HAP-1 (cell line): ENCODE data around the gene FXR2.
"Not testable (repeated sequence)": the region's sequence is repeated elsewhere in the genome, so short reads cannot be mapped to it uniquely, and the experiment has no call there.

Source experiments
- DNase-seq, 2 experiments: peaks; one replicate each; pipeline ENCODE4 v3.0.0-alpha.2; 2016 to 2020; ENCODE audit warnings: low spot score in 2 of 2
- H3K27me3 ChIP-seq: fragments of 250-450 bp; sonication (Bioruptor Pico); 2 replicates; pipeline ENCODE4 v1.5.1; 2020; ENCODE audit warnings: low read depth, mild to moderate bottlenecking, moderate library complexity
- H3K36me3 ChIP-seq: fragments of 250-450 bp; sonication (Bioruptor Pico); replicated peaks from 2 replicates; pipeline ENCODE4 v1.5.1; 2020; ENCODE audit warnings: mild to moderate bottlenecking
- H3K4me1 ChIP-seq: fragments of 250-450 bp; sonication (Bioruptor Pico); 2 replicates; pipeline ENCODE4 v1.5.1; 2020; ENCODE audit warnings: mild to moderate bottlenecking
- H3K4me3 ChIP-seq: fragments of 250-450 bp; sonication (Bioruptor Pico); 2 replicates; pipeline ENCODE4 v1.5.1; 2020; ENCODE audit warnings: mild to moderate bottlenecking, moderate library complexity
- H3K9me3 ChIP-seq: fragments of 250-450 bp; sonication (Bioruptor Pico); 2 replicates; pipeline ENCODE4 v1.5.1; 2020; ENCODE audit warnings: mild to moderate bottlenecking, moderate library complexity
- in situ Hi-C: fragments of 300-500 bp; cut with MboI; formaldehyde crosslinking; loops from 3 replicates; pipeline ENCODE4 v1.14.3; 2020; ENCODE audit warnings: low sequenced_read_pairs, inconsistent platforms, mixed read lengths

FXR2 gene

DNA sequence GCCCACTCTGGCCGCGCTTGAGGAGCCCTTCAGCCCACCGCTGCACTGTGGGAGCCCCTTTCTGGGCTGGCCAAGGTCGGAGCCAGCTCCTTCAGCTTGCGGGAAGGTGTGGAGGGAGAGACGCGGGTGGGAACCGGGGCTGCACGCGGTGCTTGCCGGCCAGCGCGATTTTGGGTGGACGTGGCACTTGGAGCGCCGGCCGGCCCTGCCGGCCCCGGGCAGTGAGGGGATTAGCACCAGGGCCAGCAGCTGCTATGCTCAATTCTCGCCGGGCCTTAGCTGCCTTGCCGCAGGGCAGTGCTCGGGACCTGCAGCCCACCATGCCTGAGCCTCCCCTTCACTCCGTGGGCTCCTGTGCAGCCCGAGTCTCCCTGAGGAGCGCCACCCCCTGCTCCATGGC, 26.1 kb upstream of the FXR2 start:
- H3K9me3 ChIP-seq, result no peaks in the 10 kb centered on the region
- no peak overlapping the region for H3K4me3 ChIP-seq
- DNase-seq, result no peak
- H3K27me3 ChIP-seq, result no peaks in the 10 kb centered on the region
- no peaks in the 10 kb centered on the region for H3K4me1 ChIP-seq
- in situ Hi-C loops, result no loop called here
- H3K36me3 ChIP-seq, result no peaks in the 10 kb centered on the region

DNA sequence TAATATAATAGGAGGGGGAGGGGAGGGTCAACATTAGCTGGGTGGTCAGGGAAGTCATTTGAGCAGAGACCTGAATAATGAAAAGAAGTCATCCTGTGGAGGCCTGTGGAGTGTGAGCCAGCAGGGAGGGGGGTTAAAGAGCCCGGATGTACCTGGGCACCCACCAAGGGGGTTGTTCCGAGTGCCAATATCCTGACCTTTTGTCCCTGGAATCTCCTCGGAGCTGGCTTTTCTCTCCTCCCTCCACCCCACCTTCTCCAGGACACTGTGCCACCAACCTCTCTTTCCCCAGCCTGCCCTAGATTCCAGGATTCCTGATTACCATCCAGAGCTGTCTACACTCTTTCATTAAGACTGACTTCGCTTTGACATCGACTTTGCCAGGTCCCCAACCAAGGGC, 21.5 kb upstream of the FXR2 start:
- DNase-seq, result no peak
- in situ Hi-C loops, result no loop called here

DNA sequence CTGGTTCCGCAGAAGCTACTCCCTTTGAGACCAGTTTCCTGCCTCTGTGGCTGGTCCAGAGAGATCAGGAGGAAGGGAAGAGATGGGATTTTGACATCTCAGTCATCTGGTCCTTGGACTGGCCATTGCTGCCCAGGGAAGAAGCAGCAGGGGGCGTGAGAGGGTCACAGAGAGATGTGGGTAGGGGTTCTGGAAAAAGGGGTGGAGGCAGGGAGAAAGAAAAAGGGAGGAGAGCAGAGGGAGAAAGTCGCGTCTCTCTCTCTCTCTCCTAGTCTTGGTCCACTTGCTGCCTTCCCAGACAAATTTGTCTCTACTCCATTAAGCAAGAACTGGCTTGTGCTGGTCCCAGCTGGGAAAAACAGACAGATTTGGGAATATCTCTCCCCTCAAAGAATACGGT, 19.7 kb upstream of the FXR2 start:
- H3K4me3 ChIP-seq, result no peak overlapping the region
- no peaks in the 10 kb centered on the region for H3K36me3 ChIP-seq
- H3K27me3 ChIP-seq, result no peaks in the 10 kb centered on the region
- peaks cover 4% of the 10 kb centered on the region; the same call in 1 of the 2 replicates for H3K4me1 ChIP-seq
- DNase-seq, result peak; percentile 59 to 91
- no peaks in the 10 kb centered on the region for H3K9me3 ChIP-seq
- in situ Hi-C loops, result no loop called here

More for the DNA sequence above, 21.5 kb upstream of the FXR2 start:
- no peak overlapping the region for H3K4me3 ChIP-seq
- H3K9me3 ChIP-seq, result no peaks in the 10 kb centered on the region
- no peaks in the 10 kb centered on the region for H3K27me3 ChIP-seq
- H3K4me1 ChIP-seq, result peaks cover 4% of the 10 kb centered on the region; the same call in 1 of the 2 replicates
- no peaks in the 10 kb centered on the region for H3K36me3 ChIP-seq

DNA sequence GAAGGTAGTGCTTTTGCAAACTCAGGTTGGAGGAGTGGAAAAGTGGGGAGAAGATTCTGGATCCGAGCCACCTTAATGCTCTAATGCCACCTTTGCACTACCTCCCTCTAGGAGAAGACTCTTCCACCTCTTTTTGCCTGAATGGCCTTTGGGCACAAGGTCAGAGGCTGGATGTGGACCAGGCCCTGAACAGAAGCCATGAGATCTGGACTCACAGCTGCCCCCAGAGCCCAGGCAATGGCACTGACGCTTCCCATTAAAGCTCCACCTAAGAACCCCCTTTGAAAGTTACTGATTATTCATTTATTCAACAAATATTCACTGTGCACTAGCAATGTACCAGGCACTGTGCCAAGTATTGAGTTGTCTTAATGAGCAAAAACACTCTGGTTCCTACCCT, 18.4 kb upstream of the FXR2 start:
- no peaks in the 10 kb centered on the region for H3K36me3 ChIP-seq
- peaks cover 4% of the 10 kb centered on the region for H3K4me1 ChIP-seq
- H3K9me3 ChIP-seq, result no peaks in the 10 kb centered on the region
- DNase-seq, result no peak
- in situ Hi-C loops, result no loop called here
- no peak overlapping the region for H3K4me3 ChIP-seq
- H3K27me3 ChIP-seq, result no peaks in the 10 kb centered on the region

DNA sequence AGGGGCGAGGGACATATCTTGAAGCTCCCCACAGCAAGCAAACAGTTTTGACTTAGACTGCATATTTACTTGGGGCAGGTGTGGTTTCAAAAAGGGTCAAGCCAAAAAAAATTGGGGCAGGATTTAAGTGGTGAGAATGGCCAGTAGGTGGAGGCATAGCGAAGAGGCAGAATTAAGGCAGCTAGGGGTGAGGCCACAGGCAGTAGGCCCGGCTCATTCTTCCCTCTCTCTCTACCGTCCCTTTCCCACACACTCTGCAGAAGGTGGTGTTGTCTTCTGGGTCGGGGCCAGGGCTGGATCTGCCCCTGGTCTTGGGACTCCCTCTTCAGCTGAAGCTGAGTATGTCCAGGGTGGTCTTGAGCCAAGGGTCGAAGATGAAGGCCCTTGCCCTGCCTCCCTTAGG, 17.8 kb upstream of the FXR2 start:
- H3K27me3 ChIP-seq, result no peaks in the 10 kb centered on the region
- in situ Hi-C loops, result no loop called here
- no peaks in the 10 kb centered on the region for H3K9me3 ChIP-seq
- peak; percentile 49 to 59 for DNase-seq
- H3K36me3 ChIP-seq, result no peaks in the 10 kb centered on the region
- no peak overlapping the region for H3K4me3 ChIP-seq
- H3K4me1 ChIP-seq, result peaks cover 4% of the 10 kb centered on the region

DNA sequence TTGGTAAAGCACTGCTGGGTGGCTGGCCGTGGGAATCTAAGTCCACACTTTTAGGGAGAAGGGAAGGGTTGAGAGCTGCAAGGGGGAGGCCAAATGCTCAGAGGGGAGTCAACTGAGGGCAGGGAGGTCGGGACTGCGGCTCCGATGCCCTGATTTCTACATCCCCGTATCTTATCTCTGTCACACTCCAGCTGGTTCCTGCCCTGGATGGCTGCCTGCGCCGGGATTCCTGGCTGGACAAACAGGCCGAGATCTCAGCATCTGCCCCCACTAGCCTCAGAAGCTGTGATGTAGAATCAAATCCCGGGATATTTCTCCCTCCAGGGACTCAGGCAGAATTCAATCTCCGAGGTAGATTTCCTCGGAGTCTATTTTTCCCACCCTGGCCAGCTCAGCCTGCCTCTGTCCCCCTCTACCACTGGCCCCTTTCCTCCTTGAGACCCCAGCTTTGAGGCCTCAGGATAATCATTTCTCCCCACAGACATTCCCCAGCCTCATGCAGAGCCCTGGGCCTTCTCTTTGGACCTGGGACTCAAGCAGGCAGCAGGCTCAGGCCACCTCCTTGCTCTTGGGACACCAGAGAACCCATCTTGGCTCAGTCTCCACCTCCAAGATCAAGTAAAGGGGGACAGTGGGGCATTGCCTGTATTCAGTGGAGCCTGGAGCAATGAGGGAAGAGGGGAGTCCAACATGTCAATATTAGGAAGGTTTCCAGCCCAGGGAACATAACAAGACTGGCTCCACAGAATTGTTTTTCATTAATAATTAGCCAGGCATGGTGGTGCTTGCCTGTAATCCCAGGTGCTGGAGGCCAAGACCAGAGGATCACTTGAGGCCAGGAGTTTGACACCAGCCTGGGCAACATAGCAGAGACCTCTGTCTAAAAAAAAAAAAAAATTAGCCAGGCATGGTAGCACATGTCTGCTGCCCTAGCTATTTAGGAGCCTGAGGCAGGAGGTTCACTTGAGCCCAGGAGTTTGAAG, 17.0 kb upstream of the FXR2 start:
- no peak for DNase-seq
- H3K4me1 ChIP-seq, result peaks cover 6% of the 10 kb centered on the region
- H3K36me3 ChIP-seq, result no peaks in the 10 kb centered on the region; the same call in 1 of the 2 replicates
- no peak overlapping the region for H3K4me3 ChIP-seq
- in situ Hi-C loops, result no loop called here
- no peaks in the 10 kb centered on the region for H3K27me3 ChIP-seq
- no peaks in the 10 kb centered on the region for H3K9me3 ChIP-seq

DNA sequence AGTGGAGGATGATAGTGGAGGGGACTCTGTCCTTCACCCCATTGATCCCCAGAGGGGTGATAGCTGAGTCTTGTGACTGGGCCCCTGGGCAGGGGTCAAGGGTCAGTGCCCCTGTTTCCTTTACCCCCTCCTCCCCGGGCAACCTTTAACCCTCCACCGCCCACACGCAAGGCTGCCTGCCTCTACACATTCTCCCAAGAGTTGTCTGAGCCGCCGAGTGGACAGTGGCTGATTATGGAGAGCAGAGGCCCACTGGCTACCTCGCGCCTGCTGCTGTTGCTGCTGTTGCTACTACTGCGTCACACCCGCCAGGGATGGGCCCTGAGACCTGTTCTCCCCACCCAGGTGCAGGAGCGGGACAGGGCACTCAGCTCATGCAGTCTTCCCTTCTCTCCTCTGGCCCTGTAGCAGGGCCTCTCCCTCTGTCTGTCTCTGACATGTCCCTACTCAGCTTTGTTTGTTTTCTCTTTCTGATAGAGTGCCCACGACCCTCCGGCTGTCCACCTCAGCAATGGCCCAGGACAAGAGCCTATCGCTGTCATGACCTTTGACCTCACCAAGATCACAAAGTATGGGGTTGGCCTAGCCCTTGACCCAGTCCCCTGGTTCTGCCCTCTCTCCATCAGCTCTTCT, 15.4 kb upstream of the FXR2 start, which contains the start of gene SHBG:
Gene SHBG, plus strand, starts transcription at position 197 of the 633 bp plus-strand sequence. Its CDS starts 38 bp downstream, at position 235.
- H3K27me3 ChIP-seq, result no peaks in the 10 kb centered on the region
- H3K4me1 ChIP-seq, result peaks cover 8% of the 10 kb centered on the region
- no peak within 1 kb of the TSS for H3K4me3 ChIP-seq
- no peak for DNase-seq
- no peaks in the 10 kb centered on the region for H3K9me3 ChIP-seq
- in situ Hi-C loops, result no loop called here
- H3K36me3 ChIP-seq, result peaks cover 4% of the 10 kb centered on the region; the same call in 1 of the 2 replicates

DNA sequence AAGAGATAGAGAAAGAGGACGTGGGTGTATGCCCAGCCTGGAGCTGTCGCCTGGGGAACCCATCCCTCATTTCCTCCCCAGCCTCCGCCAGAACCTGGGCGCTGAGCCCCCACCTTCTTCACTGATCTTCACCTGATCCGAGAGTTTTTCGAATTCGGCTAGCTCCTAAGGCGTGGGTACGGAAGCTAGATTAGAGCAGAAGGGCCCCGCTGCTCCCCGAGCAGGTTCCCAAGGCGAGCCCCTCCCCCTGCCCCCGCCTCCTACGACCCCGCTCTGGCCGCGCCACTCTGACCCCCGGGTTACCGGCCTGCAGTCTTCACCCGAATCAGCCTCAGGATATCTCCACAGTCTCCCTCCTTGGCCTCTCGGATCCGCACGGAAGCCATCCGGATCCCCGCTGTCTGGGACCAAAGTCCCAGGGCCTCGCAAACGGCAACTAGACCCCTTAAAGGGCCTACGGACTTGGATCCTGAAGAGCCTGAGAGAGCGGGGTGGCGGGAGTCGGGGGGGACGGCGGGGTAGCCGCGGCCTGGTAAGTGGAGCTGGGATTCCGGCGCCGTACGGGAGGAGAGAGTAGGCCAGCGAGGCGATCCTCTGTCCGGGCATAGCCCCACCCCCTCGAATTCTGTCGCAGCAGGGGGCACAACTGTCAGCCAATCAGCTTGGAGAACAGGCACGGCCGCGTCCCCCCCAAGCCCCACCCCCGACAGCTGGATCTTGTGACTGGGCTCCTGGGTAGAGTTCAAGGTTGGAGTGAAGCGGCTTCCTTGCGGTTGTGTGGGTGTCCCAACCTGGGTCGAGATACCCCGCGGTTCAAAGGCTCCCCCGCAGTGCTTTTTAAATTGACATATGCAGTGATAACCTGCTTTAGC, 12.8 kb upstream of the FXR2 start, which contains the start of gene SAT2:
Gene SAT2, minus strand, starts transcription at position 572 of the 872 bp plus-strand sequence. Its CDS starts 186 bp downstream, at position 386.
- H3K27me3 ChIP-seq, result no peaks in the 10 kb centered on the region
- no peaks in the 10 kb centered on the region for H3K9me3 ChIP-seq
- peak; percentile 85 to 99 for DNase-seq
- H3K36me3 ChIP-seq, result peaks cover 4% of the 10 kb centered on the region; the same call in 1 of the 2 replicates
- in situ Hi-C loops, result no loop called here
- peak within 1 kb of the TSS; percentile 73 for H3K4me3 ChIP-seq
- peaks cover 4% of the 10 kb centered on the region; the same call in 1 of the 2 replicates for H3K4me1 ChIP-seq

DNA sequence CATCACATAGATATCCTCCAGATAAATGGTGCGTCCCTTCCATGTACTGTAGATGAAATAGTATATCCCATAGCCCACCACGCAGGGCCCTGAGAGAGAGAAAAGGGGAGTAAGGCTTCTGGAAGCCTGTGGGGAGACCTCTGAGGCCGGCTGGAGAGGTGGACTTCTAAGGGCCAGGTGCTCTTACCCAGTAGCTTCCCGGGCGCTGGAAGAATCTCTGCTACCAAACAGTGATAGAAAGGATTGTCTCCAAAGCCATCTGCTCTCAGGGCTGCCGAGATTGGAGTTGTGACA, 12.2 kb upstream of the FXR2 start:
- Histone ChIP-seq H3K36me3 (peaks cover 4% of the 10 kb centered on the region; the same call in 1 of the 2 replicates), H3K4me3 (peak overlapping the region; percentile 73), H3K9me3 (no peaks in the 10 kb centered on the region), H3K27me3 (no peaks in the 10 kb centered on the region), H3K4me1 (peaks cover 4% of the 10 kb centered on the region; the same call in 1 of the 2 replicates)
- peak in 1 of 2 experiments; percentile 19 for DNase-seq
- in situ Hi-C loops, result no loop called here

DNA sequence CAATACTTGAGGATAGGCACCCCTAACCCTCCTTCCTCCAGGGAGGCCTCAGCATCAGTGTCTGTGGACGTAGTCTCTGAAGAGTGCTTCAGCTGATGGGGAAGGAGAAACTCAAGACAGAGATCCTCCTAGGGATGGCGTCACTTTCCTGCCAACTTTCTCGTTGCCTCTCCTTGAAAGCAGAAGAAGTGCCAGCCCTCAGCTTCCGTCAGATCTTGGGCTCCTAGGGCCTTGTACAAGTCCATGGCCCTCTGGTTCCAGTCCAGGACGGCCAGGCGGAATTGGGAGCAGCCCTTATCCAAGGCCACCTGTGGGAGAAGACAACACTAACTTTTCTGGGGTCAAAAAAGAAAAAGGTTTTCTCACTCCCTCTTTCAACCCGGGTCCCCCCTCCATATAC, 11.6 kb upstream of the FXR2 start:
- DNase-seq, result no peak
- Histone ChIP-seq H3K4me3 (peak overlapping the region; percentile 73), H3K4me1 (peaks cover 4% of the 10 kb centered on the region; the same call in 1 of the 2 replicates), H3K9me3 (no peaks in the 10 kb centered on the region), H3K27me3 (no peaks in the 10 kb centered on the region), H3K36me3 (peaks cover 4% of the 10 kb centered on the region; the same call in 1 of the 2 replicates)
- in situ Hi-C loops, result no loop called here

DNA sequence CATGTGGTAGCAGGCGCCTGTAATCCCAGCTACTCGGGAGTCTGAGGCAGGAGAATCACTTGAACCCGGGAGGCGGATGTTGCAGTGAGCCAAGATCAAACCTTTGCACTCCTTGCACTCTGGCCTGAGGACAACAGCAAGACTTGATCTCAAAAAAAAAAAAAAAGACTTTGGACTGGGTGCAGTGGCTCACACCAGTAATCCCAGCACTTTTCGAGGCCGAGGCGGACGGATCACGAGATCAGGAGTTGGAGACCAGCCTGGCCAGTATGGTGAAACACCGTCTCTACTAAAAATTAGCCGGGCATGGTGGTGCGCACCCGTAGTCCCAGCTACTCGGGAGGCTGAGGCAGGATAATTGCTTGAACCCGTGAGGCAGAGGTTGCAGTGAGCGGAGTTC, 11.1 kb upstream of the FXR2 start:
- H3K27me3 ChIP-seq, H3K4me1 ChIP-seq, H3K9me3 ChIP-seq, H3K36me3 ChIP-seq, H3K4me3 ChIP-seq, DNase-seq, in situ Hi-C loops: not testable (repeated sequence)

DNA sequence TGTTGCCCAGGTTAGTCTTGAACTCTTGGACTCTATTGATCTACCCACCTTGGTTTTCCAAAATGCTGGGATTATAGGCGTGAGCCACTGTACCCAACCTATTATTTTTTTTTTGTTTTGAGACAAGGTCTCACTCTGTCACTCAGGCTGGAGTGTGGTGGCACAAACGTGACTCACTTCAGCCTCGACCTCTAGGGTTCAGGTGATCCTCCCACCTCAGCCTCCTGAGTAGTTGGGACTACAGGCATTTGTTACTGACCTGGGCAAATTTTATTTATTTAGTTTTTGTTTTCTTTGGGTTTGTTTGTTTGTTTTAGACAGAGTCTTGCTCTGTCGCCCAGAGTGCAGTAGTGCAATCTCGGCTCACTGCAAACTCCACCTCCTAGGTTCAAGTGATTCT, 9.0 kb upstream of the FXR2 start:
- Histone ChIP-seq H3K4me1 (peaks cover 4% of the 10 kb centered on the region; the same call in 1 of the 2 replicates), H3K36me3 (peaks cover 4% of the 10 kb centered on the region; the same call in 1 of the 2 replicates), H3K27me3 (no peaks in the 10 kb centered on the region), H3K4me3 (no peak overlapping the region), H3K9me3 (no peaks in the 10 kb centered on the region)
- in situ Hi-C loops, result no loop called here
- no peak for DNase-seq

DNA sequence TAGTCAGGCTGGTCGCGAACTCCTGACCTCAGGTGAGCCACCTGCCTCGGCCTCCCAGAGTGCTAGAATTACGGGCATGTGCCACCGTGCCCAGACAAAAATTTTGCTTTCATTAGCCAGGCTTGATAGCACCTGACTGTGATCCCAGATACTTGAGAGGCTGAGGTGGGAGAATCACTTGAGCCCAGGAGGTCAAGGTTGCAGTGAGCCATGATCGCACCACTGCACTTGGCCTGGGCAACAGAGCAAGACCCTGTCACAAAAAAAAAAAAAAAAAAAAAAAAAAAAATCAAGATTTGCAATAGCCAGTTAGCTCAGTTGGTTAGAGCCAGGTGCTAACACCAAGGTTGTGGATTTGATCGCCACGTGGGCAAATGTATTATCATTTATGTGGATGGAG, 6.1 kb upstream of the FXR2 start:
- H3K4me3 ChIP-seq, result no peak overlapping the region
- no peaks in the 10 kb centered on the region for H3K9me3 ChIP-seq
- no peaks in the 10 kb centered on the region for H3K4me1 ChIP-seq
- no peaks in the 10 kb centered on the region for H3K27me3 ChIP-seq
- in situ Hi-C loops, result no loop called here
- no peak for DNase-seq
- no peaks in the 10 kb centered on the region for H3K36me3 ChIP-seq
